NCI-H128 (cell line): ENCODE measurements around the gene NPVF.

Experiments used
- DNase-seq: peaks from one replicate; lab custom pipeline; 2025; ENCODE audit not compliant: unreplicated experiment; lab: John Stamatoyannopoulos, UW

The NPVF gene

GRCh38 chr7:25235471-25235870 is 7.2 kb upstream of the NPVF start:
- DNase-seq: no peak

DNA sequence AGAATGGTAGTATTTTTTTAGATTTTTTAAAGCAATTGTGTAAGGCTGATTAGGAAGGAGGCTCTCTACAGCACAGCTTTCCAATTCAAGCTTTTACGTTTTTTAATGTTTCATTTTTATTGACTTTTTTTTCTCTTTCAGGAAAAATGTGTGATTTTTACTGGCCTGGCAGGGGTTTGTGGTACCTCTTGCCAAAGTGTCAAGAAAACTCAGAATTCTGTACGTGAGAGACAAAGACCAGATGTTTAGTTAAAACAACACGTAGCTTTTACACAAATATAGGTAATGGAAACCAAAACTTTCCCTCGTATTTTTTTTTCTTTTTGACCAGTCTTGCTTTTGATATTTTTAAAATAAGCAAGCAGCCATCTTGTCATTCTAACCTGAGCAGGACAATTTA is 6.0 kb upstream of the NPVF start:
- no peak for DNase-seq

- no peak for DNase-seq
Measured at GRCh38 chr7:25223206-25223605, 5.1 kb downstream of the NPVF start.

- DNase-seq: no peak
Measured at GRCh38 chr7:25222666-25223065, 5.6 kb downstream of the NPVF start.

- DNase-seq: no peak
Measured at GRCh38 chr7:25221009-25221408, 7.3 kb downstream of the NPVF start.

DNA sequence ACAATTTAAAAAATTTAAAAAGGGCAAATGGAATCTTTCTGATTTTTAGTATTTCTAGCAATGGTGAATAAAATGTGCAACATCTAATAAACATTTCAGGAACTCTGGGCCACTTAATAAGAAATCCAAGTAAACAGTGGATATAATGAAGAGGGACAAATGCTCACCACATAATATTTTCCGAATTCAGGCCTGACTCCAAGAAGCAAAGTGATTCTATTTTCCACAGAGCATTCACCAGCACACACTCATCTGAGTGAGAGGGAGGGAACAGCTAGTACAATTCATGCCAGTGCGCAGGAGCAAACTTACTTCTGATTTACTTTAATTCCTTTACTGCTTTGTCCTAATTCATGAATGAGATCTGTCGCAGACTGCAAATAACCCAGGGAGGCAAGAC is 10.1 kb downstream of the NPVF start:
- DNase-seq: no peak

DNA sequence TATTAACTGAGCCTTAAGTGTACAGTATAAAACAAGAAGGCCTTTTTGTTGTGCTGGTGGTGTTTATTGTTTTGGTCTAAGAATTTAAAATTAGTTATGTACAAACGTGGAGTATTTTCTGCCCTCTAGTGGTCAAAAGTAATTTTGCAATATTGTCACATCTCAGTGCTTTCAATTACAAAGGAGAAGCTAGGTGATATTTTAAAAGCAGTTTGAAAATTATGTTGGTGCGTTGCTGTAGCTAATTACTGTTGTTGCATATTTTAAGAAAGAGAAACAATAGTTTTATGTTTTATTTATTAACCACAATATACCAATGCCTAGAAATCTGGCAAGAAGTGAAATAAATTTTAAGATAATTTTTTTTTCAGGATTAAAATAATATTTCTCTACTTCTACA is 11.4 kb downstream of the NPVF start:
- peak; percentile 17 for DNase-seq

DNA sequence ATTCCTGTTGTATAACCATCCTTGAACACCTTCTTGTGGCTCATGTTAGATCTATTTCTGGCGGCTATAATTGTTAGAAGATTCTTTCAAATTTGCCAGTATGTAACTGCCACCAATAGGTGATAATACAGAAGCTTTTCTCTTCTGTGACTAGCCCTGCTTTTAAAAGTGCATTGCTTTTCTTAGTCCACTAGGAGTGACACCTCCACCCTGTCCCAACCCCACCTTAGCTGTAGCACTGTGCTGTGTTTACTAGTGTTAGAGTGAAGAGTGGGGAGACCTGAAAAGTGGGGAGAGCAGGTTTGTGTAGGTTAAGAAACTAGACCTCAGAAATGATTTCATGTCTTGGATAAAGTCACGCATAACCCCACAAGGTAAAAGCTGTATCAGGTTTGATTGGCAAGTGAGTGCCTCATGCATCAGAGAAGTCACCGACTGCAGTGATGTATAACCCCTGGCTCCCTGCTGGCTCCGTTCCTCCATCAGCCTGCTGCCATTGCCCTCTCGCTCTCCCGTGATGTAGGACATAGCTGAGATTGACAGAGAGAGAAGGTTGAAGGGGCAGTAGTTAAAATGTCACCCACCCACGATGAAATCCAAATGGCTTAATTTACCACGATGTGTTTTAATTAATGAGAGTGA is 12.5 kb downstream of the NPVF start:
- no peak for DNase-seq

DNA sequence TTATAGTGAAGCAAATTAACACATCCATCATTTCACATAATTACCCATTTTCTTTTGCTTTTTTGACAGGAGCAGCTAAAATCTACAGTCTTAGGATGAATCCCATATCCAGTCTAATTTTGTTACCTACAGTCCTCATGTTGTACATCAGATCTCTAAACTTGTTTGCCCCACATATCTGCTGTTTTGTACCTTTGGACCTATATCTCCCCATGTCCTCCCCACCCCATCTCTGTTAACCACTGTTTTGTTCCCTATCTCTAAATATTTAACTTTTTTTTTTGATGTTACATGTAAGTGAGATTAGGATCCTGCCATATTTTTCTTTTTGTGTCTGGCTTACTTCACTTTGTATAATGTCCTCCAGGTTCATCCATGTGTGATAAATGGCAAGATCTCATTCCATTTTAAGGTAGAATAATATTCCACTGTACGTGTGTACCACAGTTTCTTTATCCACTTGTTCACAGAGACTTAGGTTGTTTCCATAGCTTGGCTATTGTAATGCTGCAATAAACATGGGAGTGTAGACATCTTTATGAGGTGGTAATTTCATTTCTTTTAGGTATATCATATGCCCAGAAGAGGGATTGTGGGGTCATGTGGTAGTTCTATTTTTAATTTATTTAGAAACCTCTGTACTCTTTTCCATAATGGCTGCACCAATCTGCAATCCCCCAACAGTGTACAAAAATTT is 19.6 kb downstream of the NPVF start:
- no peak for DNase-seq

DNA sequence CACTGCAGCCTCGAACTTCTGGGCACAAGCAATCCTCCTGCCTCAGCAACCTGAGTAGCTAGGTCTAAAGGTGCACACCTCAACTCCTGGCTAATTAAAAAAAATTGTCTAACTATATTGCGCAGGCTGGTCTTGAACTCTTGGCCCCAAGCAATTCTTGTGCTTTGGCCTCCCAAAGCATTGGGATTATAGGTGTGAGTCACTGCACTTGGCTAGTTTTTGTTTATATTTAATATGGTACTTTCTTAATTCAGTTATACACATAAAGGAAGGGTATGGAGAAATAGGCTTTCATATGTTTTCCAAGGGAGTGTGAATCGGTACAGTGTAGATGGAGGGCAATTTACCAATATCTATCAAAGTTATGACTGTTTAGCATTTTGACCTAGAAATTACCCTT is 20.4 kb downstream of the NPVF start:
- no peak for DNase-seq

DNA sequence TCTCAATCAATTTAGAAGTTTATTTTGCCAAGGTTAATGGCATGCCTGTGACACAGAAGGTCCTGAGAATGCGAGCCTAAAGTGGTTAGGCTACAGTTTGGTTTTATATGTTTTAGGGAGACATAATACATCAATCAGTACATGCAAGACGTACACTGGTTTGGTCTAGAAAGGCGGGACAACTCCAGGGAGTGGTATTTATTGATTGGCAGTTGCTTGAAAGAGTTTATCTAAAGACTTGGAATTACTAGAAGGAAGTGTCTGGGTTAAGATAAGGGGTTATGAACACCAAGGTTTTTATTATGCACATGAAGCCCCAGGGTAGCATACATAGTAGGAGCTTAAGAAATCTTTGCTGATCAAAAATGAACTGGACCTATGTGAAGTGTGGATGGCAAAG is 21.5 kb downstream of the NPVF start:
- DNase-seq: no peak

- DNase-seq: no peak
Measured at GRCh38 chr7:25196132-25196896, 32.0 kb downstream of the NPVF start.

DNA sequence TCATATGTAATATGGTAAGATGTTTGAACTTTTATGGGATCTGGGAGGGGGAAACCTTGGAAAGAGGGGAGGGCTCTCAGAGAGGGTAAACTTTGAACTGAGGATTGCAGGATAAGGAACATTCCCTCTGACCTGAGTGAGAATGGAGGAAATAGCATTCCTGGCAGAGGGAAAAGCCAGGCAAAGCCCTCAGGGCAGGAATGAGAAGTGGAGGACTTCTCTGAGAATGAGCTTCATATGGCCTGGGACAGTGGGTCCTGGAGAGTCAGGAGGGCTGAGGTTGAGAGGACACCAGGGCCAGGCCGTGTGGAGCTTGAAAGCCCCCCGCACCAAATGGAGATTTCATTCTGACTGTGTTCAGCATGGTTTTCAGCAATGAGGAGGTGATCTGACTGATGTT is 34.2 kb downstream of the NPVF start:
- no peak for DNase-seq

- DNase-seq: no peak
Measured at GRCh38 chr7:25192043-25192442, 36.2 kb downstream of the NPVF start.

- DNase-seq: no peak
Measured at GRCh38 chr7:25189197-25189596, 39.1 kb downstream of the NPVF start.

GRCh38 chr7:25187932-25188331 is 40.4 kb downstream of the NPVF start:
- DNase-seq: no peak

DNA sequence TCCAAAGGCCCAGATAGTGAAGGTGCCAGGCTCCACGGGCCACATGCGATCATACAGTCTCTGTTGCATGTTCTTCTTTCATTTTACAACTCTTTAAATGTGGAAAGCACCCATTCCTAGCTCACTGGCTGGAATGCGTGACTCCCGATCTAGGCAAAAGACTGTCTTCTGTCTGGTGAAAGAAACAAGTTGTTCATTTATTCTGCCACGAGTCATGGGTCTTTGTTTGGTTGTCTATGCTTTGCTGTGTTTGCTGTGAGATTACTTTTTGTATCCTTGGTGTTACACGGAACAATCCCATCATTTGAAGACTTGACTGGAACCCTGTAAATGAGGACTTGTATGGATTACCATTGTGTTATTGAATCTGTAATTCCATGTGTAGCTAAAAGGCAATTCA is 41.9 kb downstream of the NPVF start:
- no peak for DNase-seq

GRCh38 chr7:25181532-25181931 is 46.8 kb downstream of the NPVF start:
- DNase-seq: no peak

DNA sequence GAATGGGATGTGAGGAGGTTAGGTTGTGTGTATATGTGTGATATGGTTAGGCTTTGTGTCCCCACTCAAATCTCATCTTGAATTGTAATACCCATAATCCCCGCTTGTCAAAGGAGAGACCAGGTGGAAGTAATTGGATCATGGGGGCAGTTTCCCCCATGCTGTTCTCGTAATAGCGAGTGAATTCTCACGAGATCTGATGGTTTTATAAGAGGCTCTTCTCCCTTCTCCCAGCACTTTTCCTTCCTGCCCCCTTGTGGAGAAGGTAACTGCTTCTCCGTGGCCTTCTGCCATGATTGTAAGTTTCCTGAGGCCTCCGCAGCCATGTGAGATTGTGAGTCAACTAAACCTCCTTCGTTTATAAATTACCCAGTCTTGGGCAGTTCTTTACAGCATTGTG is 47.3 kb downstream of the NPVF start:
- DNase-seq: no peak

DNA sequence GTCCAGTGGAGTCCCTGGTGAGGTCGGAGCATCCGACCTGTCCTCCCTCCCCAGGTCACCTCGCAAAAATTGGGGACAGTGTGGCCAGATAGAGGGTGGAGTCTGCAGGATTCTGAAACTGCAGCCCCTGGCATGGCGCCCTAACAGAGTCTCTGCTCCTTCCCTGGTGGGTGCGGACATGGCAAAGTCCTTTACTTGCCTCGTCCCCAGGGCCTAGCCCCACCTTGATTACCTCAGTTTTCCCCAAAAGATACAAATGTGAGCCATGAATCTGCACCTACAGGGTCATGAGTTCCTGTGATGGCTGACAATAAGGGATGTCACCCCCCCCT is 47.7 kb downstream of the NPVF start:
- DNase-seq: no peak

DNA sequence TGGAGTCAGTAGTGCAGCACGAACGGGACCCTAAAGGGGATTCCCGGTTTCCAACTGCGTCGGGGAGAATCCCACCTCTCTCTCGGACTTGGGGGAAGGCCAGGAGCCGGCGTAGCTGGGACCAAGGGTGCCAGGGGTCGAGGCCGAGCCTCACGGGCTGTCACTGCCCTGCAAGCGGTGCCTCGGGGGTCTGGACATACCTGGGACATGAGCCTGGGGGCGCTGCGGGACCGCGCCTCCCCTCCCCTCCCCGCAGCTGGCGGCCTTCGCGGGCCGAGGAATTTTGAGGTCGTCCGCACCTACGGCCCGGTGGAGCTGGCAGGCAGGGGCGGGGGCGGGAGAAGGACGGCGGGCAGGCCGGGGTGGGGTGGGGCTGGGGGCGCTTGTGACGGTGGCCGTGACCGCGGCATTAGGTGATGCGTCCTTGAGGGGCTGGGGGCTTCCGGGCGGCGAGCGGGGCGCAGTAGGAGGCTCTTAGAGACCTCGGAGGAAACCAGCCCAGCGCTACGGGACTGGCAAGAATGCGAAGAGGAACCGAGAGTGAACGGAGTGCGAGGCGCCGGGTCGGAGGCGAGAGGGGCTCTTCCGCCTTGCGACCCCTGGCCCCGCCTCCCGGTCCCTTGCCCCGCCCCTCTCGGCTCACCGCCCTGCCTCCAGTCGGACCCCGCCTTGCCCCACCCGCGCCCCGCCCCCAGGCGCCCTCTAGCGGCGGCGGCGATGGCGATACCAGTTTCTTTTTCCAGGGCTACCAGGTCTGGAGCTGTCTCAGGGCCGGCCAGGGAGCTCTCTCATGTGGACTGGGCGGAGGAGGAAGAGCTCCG is 48.3 kb downstream of the NPVF start:
- peak; percentile 56 for DNase-seq

- DNase-seq: no peak
Measured at GRCh38 chr7:25179325-25179724, 49.0 kb downstream of the NPVF start.
